ENCODE results near the gene COX7B2. TPM values are rescaled to one million over a fixed set of nuclear protein-coding genes. Genes with fewer than 3 reads are reported as not detected.

Gene COX7B2
- total RNA-seq, 2 donors from 2014 or later = not detected

- Mint-ChIP-seq H3K27me3 (peaks cover 4% of the 10 kb centered on the region), H3K27ac (no peak overlapping the region), H3K4me1 (no peaks in the 10 kb centered on the region), H3K4me3 (no peak overlapping the region), H3K9me3 (no peaks in the 10 kb centered on the region), H3K36me3 (ENCODE audit: low read depth) (no peaks in the 10 kb centered on the region)
- ATAC-seq (replicated peaks) = no peak
Measured at GRCh38 chr4:46850026-46850425, 59.0 kb downstream of the COX7B2 start.

GRCh38 chr4:46844325-46844917, 64.6 kb downstream of the COX7B2 start:
- Mint-ChIP-seq H3K4me3 (no peak overlapping the region), H3K9me3 (no peaks in the 10 kb centered on the region), H3K27me3 (no peaks in the 10 kb centered on the region), H3K27ac (no peak overlapping the region), H3K36me3 (ENCODE audit: low read depth) (no peaks in the 10 kb centered on the region), H3K4me1 (peaks cover under 1% of the 10 kb centered on the region)
- ATAC-seq (replicated peaks) = no peak

- no peaks in the 10 kb centered on the region for H3K36me3 Mint-ChIP-seq (ENCODE audit: low read depth)
Measured at GRCh38 chr4:46839128-46839527, 69.9 kb downstream of the COX7B2 start.

GRCh38 chr4:46837639-46838038, 71.4 kb downstream of the COX7B2 start:
- Mint-ChIP-seq H3K36me3 (ENCODE audit: low read depth) (no peaks in the 10 kb centered on the region), H3K27me3 (no peaks in the 10 kb centered on the region), H3K27ac (no peak overlapping the region), H3K4me3 (no peak overlapping the region), H3K4me1 (peaks cover 5% of the 10 kb centered on the region), H3K9me3 (no peaks in the 10 kb centered on the region)
- no peak for ATAC-seq (replicated peaks)

More at GRCh38 chr4:46839128-46839527, 69.9 kb downstream of the COX7B2 start:
- H3K27me3 Mint-ChIP-seq = no peaks in the 10 kb centered on the region
- H3K9me3 Mint-ChIP-seq = no peaks in the 10 kb centered on the region
- no peak for ATAC-seq (replicated peaks)
- peaks cover 5% of the 10 kb centered on the region for H3K4me1 Mint-ChIP-seq
- no peak overlapping the region for H3K27ac Mint-ChIP-seq
- H3K4me3 Mint-ChIP-seq = no peak overlapping the region

GRCh38 chr4:46836584-46836983, 72.5 kb downstream of the COX7B2 start:
- no peak overlapping the region for H3K27ac Mint-ChIP-seq
- H3K36me3 Mint-ChIP-seq (ENCODE audit: low read depth) = no peaks in the 10 kb centered on the region
- H3K27me3 Mint-ChIP-seq = no peaks in the 10 kb centered on the region
- ATAC-seq (replicated peaks) = no peak
- no peaks in the 10 kb centered on the region for H3K9me3 Mint-ChIP-seq
- peaks cover 5% of the 10 kb centered on the region for H3K4me1 Mint-ChIP-seq
- no peak overlapping the region for H3K4me3 Mint-ChIP-seq

- H3K27ac Mint-ChIP-seq = no peak overlapping the region
- no peak for ATAC-seq (replicated peaks)
- H3K4me3 Mint-ChIP-seq = no peak overlapping the region
- H3K27me3 Mint-ChIP-seq = no peaks in the 10 kb centered on the region
- peaks cover 3% of the 10 kb centered on the region for H3K9me3 Mint-ChIP-seq
- H3K4me1 Mint-ChIP-seq = no peaks in the 10 kb centered on the region
- H3K36me3 Mint-ChIP-seq (ENCODE audit: low read depth) = no peaks in the 10 kb centered on the region
Measured at GRCh38 chr4:46830971-46831454, 78.0 kb downstream of the COX7B2 start.

- ATAC-seq (replicated peaks) = no peak
- H3K9me3 Mint-ChIP-seq = peaks cover 6% of the 10 kb centered on the region
- no peaks in the 10 kb centered on the region for H3K36me3 Mint-ChIP-seq (ENCODE audit: low read depth)
- no peaks in the 10 kb centered on the region for H3K27me3 Mint-ChIP-seq
- H3K4me1 Mint-ChIP-seq = no peaks in the 10 kb centered on the region
- no peak overlapping the region for H3K27ac Mint-ChIP-seq
- no peak overlapping the region for H3K4me3 Mint-ChIP-seq
Measured at GRCh38 chr4:46820154-46820553, 88.9 kb downstream of the COX7B2 start.

- no peaks in the 10 kb centered on the region for H3K27me3 Mint-ChIP-seq
- no peaks in the 10 kb centered on the region for H3K9me3 Mint-ChIP-seq
Measured at GRCh38 chr4:46819095-46819494, 90.0 kb downstream of the COX7B2 start.

GRCh38 chr4:46818604-46819003, 90.4 kb downstream of the COX7B2 start:
- H3K4me1 Mint-ChIP-seq = no peaks in the 10 kb centered on the region
- H3K27ac Mint-ChIP-seq = no peak overlapping the region
- no peaks in the 10 kb centered on the region for H3K27me3 Mint-ChIP-seq
- ATAC-seq (replicated peaks) = no peak
- no peak overlapping the region for H3K4me3 Mint-ChIP-seq
- H3K9me3 Mint-ChIP-seq = no peaks in the 10 kb centered on the region
- no peaks in the 10 kb centered on the region for H3K36me3 Mint-ChIP-seq (ENCODE audit: low read depth)

More at GRCh38 chr4:46819095-46819494, 90.0 kb downstream of the COX7B2 start:
- Mint-ChIP-seq H3K4me3 (no peak overlapping the region), H3K4me1 (no peaks in the 10 kb centered on the region), H3K27ac (no peak overlapping the region), H3K36me3 (ENCODE audit: low read depth) (no peaks in the 10 kb centered on the region)
- no peak for ATAC-seq (replicated peaks)

GRCh38 chr4:46817806-46818205, 91.2 kb downstream of the COX7B2 start:
- Mint-ChIP-seq H3K27me3 (no peaks in the 10 kb centered on the region), H3K4me1 (no peaks in the 10 kb centered on the region)

GRCh38 chr4:46804781-46805413, 104.1 kb downstream of the COX7B2 start:
- no peaks in the 10 kb centered on the region for H3K9me3 Mint-ChIP-seq
- H3K36me3 Mint-ChIP-seq (ENCODE audit: low read depth) = no peaks in the 10 kb centered on the region
- no peak overlapping the region for H3K27ac Mint-ChIP-seq
- no peaks in the 10 kb centered on the region for H3K4me1 Mint-ChIP-seq
- no peak for ATAC-seq (replicated peaks)
- no peaks in the 10 kb centered on the region for H3K27me3 Mint-ChIP-seq
- H3K4me3 Mint-ChIP-seq = no peak overlapping the region

More at GRCh38 chr4:46817806-46818205, 91.2 kb downstream of the COX7B2 start:
- no peaks in the 10 kb centered on the region for H3K36me3 Mint-ChIP-seq (ENCODE audit: low read depth)
- no peak overlapping the region for H3K4me3 Mint-ChIP-seq
- no peaks in the 10 kb centered on the region for H3K9me3 Mint-ChIP-seq
- no peak overlapping the region for H3K27ac Mint-ChIP-seq
- no peak for ATAC-seq (replicated peaks)

- Mint-ChIP-seq H3K27ac (no peak overlapping the region), H3K4me3 (no peak overlapping the region), H3K4me1 (no peaks in the 10 kb centered on the region), H3K9me3 (peaks cover 8% of the 10 kb centered on the region), H3K36me3 (ENCODE audit: low read depth) (no peaks in the 10 kb centered on the region), H3K27me3 (no peaks in the 10 kb centered on the region)
- no peak for ATAC-seq (replicated peaks)
Measured at GRCh38 chr4:46793036-46793435, 116.0 kb downstream of the COX7B2 start.

- H3K4me3 Mint-ChIP-seq = no peak overlapping the region
- H3K27me3 Mint-ChIP-seq = no peaks in the 10 kb centered on the region
- H3K27ac Mint-ChIP-seq = no peak overlapping the region
- ATAC-seq (replicated peaks) = no peak
- H3K9me3 Mint-ChIP-seq = no peaks in the 10 kb centered on the region
- no peaks in the 10 kb centered on the region for H3K36me3 Mint-ChIP-seq (ENCODE audit: low read depth)
- no peaks in the 10 kb centered on the region for H3K4me1 Mint-ChIP-seq
Measured at GRCh38 chr4:46781434-46782092, 127.5 kb downstream of the COX7B2 start.

- no peak overlapping the region for H3K4me3 Mint-ChIP-seq
- H3K9me3 Mint-ChIP-seq = peaks cover 3% of the 10 kb centered on the region
- ATAC-seq (replicated peaks) = no peak
- H3K27ac Mint-ChIP-seq = no peak overlapping the region
- no peaks in the 10 kb centered on the region for H3K36me3 Mint-ChIP-seq (ENCODE audit: low read depth)
- H3K27me3 Mint-ChIP-seq = peaks cover 4% of the 10 kb centered on the region
- no peaks in the 10 kb centered on the region for H3K4me1 Mint-ChIP-seq
Measured at GRCh38 chr4:46765465-46765864, 143.6 kb downstream of the COX7B2 start.

GRCh38 chr4:46730075-46730474, 179.0 kb downstream of the COX7B2 start:
- no peak overlapping the region for H3K27ac Mint-ChIP-seq
- peaks cover 22% of the 10 kb centered on the region for H3K9me3 Mint-ChIP-seq
- H3K4me3 Mint-ChIP-seq = no peak overlapping the region
- H3K27me3 Mint-ChIP-seq = peaks cover 4% of the 10 kb centered on the region
- H3K36me3 Mint-ChIP-seq (ENCODE audit: low read depth) = no peaks in the 10 kb centered on the region
- no peaks in the 10 kb centered on the region for H3K4me1 Mint-ChIP-seq
- ATAC-seq (replicated peaks) = no peak
